Tongue (tissue), 2 donors: ENCODE results near the gene CACNA1E. TPM values are rescaled to one million over a fixed set of nuclear protein-coding genes. Genes with fewer than 3 reads are reported as not detected.

Source experiments
- DNase-seq: peaks from one replicate; pipeline ENCODE4 v3.0.0-alpha.2; 2015
- total RNA-seq: library from RNA; depleted of rRNA; stranded (reverse); fragments of >200 nt; gene quantifications from one replicate; pipeline ENCODE4 v1.2.3, GENCODE V29; 2014

CACNA1E gene
- 0.41 TPM for total RNA-seq

- no peak for DNase-seq
Observed at GRCh38 chr1:181483285-181484195, at the start of gene CACNA1E. CACNA1E (plus strand) TSS chr1:181483517; CDS start chr1:181483745, 228 bp downstream.

GRCh38 chr1:181433931-181434330, 49.4 kb upstream of the CACNA1E start:
- no peak for DNase-seq

GRCh38 chr1:181438013-181438412, 45.3 kb upstream of the CACNA1E start:
- no peak for DNase-seq

GRCh38 chr1:181440510-181440909, 42.8 kb upstream of the CACNA1E start:
- DNase-seq: no peak

GRCh38 chr1:181442181-181442525, 41.2 kb upstream of the CACNA1E start:
- DNase-seq: no peak

GRCh38 chr1:181443231-181443853, 40.0 kb upstream of the CACNA1E start:
- no peak for DNase-seq

- DNase-seq: no peak
Observed at GRCh38 chr1:181445436-181445835, 37.9 kb upstream of the CACNA1E start.

- DNase-seq: no peak
Observed at GRCh38 chr1:181448461-181448860, 34.9 kb upstream of the CACNA1E start.

GRCh38 chr1:181451661-181452230, 31.6 kb upstream of the CACNA1E start:
- DNase-seq: no peak

- DNase-seq: no peak
Observed at GRCh38 chr1:181452746-181453145, 30.6 kb upstream of the CACNA1E start.

- DNase-seq: no peak
Observed at GRCh38 chr1:181453541-181454201, 29.6 kb upstream of the CACNA1E start.

GRCh38 chr1:181456551-181456950, 26.8 kb upstream of the CACNA1E start:
- no peak for DNase-seq

GRCh38 chr1:181458419-181458818, 24.9 kb upstream of the CACNA1E start:
- DNase-seq: no peak

GRCh38 chr1:181459067-181459466, 24.2 kb upstream of the CACNA1E start:
- DNase-seq: no peak

- DNase-seq: no peak
Observed at GRCh38 chr1:181469829-181470228, 13.5 kb upstream of the CACNA1E start.

GRCh38 chr1:181475580-181475979, 7.7 kb upstream of the CACNA1E start:
- DNase-seq: no peak

GRCh38 chr1:181476581-181476980, 6.7 kb upstream of the CACNA1E start:
- no peak for DNase-seq

GRCh38 chr1:181478306-181478705, 5.0 kb upstream of the CACNA1E start:
- DNase-seq: no peak

GRCh38 chr1:181479137-181479745, 4.1 kb upstream of the CACNA1E start:
- peak; percentile 89 for DNase-seq

- no peak for DNase-seq
Observed at GRCh38 chr1:181482001-181482430, 1.3 kb upstream of the CACNA1E start.

- DNase-seq: peak; percentile 32
Observed at GRCh38 chr1:181482521-181483284, 614 bp upstream of the CACNA1E start.

GRCh38 chr1:181484821-181485220, 1.5 kb downstream of the CACNA1E start:
- DNase-seq: no peak
